Smooth muscle cell (in vitro differentiated cells): ENCODE data around the gene HNRNPL. TPM values are rescaled to one million over a fixed set of nuclear protein-coding genes. Genes with fewer than 3 reads are reported as not detected.

Source experiments
- DNase-seq: peaks from one replicate; lab custom pipeline; 2025; ENCODE audit not compliant: unreplicated experiment; lab: John Stamatoyannopoulos, UW
- H2AFZ ChIP-seq: fragments of 200-600 bp; sonication (generic); 2 replicates; pipeline ENCODE4 v1.6.0; 2016; ENCODE audit warnings: antibody characterized with exemption, low read depth, mild to moderate bottlenecking
- H3F3A ChIP-seq: fragments of 200-600 bp; sonication (generic); 2 replicates; pipeline ENCODE4 v1.6.0; 2017; ENCODE audit warnings: antibody characterized with exemption, low read depth
- H3K27ac ChIP-seq: fragments of 200-600 bp; sonication (generic); 2 replicates; pipeline ENCODE4 v1.5.1; 2016; ENCODE audit warnings: low read depth, mild to moderate bottlenecking
- H3K27me3 ChIP-seq: fragments of 200-600 bp; sonication (generic); 2 replicates; pipeline ENCODE4 v1.6.1; 2016; ENCODE audit warnings: low read depth, mild to moderate bottlenecking
- H3K36me3 ChIP-seq: fragments of 200-600 bp; sonication (generic); 2 replicates; pipeline ENCODE4 v1.5.1; 2016; ENCODE audit warnings: low read depth
- H3K4me1 ChIP-seq: fragments of 200-600 bp; sonication (generic); 2 replicates; pipeline ENCODE4 v1.5.1; 2016; ENCODE audit warnings: low read depth
- H3K4me2 ChIP-seq: fragments of 200-600 bp; sonication (generic); 2 replicates; pipeline ENCODE4 v1.6.0; 2016; ENCODE audit warnings: mild to moderate bottlenecking
- H3K4me3 ChIP-seq: fragments of 200-600 bp; sonication (generic); 2 replicates; pipeline ENCODE4 v1.5.1; 2016; ENCODE audit warnings: mild to moderate bottlenecking
- H3K79me2 ChIP-seq: fragments of 200-600 bp; sonication (generic); 2 replicates; pipeline ENCODE4 v1.6.0; 2016; ENCODE audit warnings: low read depth, mild to moderate bottlenecking
- H3K9ac ChIP-seq: fragments of 200-600 bp; sonication (generic); 2 replicates; pipeline ENCODE4 v1.6.0; 2016; ENCODE audit warnings: low read depth
- H3K9me3 ChIP-seq: fragments of 200-600 bp; sonication (generic); replicated peaks from 2 replicates; pipeline ENCODE4 v1.5.1; 2016; ENCODE audit warnings: low read depth
- H4K20me1 ChIP-seq: fragments of 200-600 bp; sonication (generic); 2 replicates; pipeline ENCODE4 v1.6.0; 2016; ENCODE audit warnings: low read depth
- WGBS: methylation state at CpG from one replicate; pipeline ENCODE4 v1.1.7; 2016; ENCODE audit warnings: low lambda C conversion rate; 5-methylcytosine and 5-hydroxymethylcytosine counted together
- polyA plus RNA-seq: library from polyadenylated mRNA; unstranded; fragments of >200 nt; fragmentation: Nextera tagmentation; extraction: Ambion mirVana; gene quantifications from 2 replicates; pipeline ENCODE4 v1.2.1, GENCODE V29; 2016
- total RNA-seq: library from RNA; depleted of rRNA; stranded (reverse); fragments of >200 nt; gene quantifications from 2 replicates; pipeline ENCODE4 v1.2.3, GENCODE V29; 2014
- TF ChIP-seq, protein P1 (sequence below): fragments of 200-600 bp; sonication (generic); IDR thresholded peaks from 2 replicates; pipeline ENCODE4 v1.5.1; 2017; ENCODE audit warnings: borderline replicate concordance, mild to moderate bottlenecking, antibody characterized with exemption; ENCODE audit not compliant: insufficient read depth, poor library complexity, severe bottlenecking

The HNRNPL gene
- total and polyA plus RNA-seq, 2 experiments from 2014 or later: 158 to 174 TPM

DNA sequence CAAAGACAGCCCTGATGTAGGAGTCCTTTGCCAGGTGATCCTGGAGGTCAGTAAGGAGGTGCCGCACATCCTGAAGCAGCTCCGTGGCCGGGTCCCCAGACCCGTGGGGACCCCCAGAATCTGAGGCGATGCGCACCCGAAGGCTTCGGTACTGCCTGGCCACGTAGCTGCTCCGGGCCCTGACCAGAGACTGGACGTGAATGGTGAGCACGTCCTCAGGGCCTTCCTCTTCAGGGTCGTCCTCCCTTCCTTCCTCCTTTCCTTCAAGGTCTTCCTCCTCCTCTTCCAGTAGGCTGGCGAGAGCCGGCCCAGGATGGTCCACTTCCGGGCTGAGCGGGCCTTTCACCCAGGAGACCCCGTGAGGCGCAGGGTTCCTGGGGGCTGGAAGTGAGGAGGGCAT, 20.8 kb upstream of the HNRNPL start:
- H3F3A ChIP-seq: no peaks in the 10 kb centered on the region
- no peaks in the 10 kb centered on the region for H3K36me3 ChIP-seq
- no peak overlapping the region for H3K27ac ChIP-seq
- H4K20me1 ChIP-seq: no peaks in the 10 kb centered on the region
- no peaks in the 10 kb centered on the region for H3K9me3 ChIP-seq
- H3K4me3 ChIP-seq: no peak overlapping the region
- H3K4me2 ChIP-seq: no peak overlapping the region
- H3K9ac ChIP-seq: no peak overlapping the region
- H3K27me3 ChIP-seq: no peaks in the 10 kb centered on the region
- no peaks in the 10 kb centered on the region for H3K4me1 ChIP-seq
- TF ChIP-seq, protein P1, sequence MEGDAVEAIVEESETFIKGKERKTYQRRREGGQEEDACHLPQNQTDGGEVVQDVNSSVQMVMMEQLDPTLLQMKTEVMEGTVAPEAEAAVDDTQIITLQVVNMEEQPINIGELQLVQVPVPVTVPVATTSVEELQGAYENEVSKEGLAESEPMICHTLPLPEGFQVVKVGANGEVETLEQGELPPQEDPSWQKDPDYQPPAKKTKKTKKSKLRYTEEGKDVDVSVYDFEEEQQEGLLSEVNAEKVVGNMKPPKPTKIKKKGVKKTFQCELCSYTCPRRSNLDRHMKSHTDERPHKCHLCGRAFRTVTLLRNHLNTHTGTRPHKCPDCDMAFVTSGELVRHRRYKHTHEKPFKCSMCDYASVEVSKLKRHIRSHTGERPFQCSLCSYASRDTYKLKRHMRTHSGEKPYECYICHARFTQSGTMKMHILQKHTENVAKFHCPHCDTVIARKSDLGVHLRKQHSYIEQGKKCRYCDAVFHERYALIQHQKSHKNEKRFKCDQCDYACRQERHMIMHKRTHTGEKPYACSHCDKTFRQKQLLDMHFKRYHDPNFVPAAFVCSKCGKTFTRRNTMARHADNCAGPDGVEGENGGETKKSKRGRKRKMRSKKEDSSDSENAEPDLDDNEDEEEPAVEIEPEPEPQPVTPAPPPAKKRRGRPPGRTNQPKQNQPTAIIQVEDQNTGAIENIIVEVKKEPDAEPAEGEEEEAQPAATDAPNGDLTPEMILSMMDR: no peak
- H3K79me2 ChIP-seq: no peaks in the 10 kb centered on the region
- no peak overlapping the region for H2AFZ ChIP-seq
- WGBS: 91% methylated on average over 19 of the region's 19 CpGs
- DNase-seq: no peak

GRCh38 chr19:38869836-38870607, 20.2 kb upstream of the HNRNPL start:
- H3K4me2 ChIP-seq: peak overlapping the region; percentile 88
- H3K79me2 ChIP-seq: no peaks in the 10 kb centered on the region
- peak; percentile 23 for DNase-seq
- peak overlapping the region; percentile 89 for H2AFZ ChIP-seq
- H3F3A ChIP-seq: no peaks in the 10 kb centered on the region
- peak overlapping the region; percentile 36 for H3K4me3 ChIP-seq
- 26% methylated on average over 47 of the region's 62 CpGs for WGBS
- H4K20me1 ChIP-seq: no peaks in the 10 kb centered on the region
- TF ChIP-seq, protein P1: peak; percentile 83
- no peak overlapping the region for H3K9ac ChIP-seq
- no peaks in the 10 kb centered on the region for H3K36me3 ChIP-seq
- no peaks in the 10 kb centered on the region for H3K9me3 ChIP-seq
- H3K27ac ChIP-seq: no peak overlapping the region
- H3K27me3 ChIP-seq: no peaks in the 10 kb centered on the region
- no peaks in the 10 kb centered on the region for H3K4me1 ChIP-seq

DNA sequence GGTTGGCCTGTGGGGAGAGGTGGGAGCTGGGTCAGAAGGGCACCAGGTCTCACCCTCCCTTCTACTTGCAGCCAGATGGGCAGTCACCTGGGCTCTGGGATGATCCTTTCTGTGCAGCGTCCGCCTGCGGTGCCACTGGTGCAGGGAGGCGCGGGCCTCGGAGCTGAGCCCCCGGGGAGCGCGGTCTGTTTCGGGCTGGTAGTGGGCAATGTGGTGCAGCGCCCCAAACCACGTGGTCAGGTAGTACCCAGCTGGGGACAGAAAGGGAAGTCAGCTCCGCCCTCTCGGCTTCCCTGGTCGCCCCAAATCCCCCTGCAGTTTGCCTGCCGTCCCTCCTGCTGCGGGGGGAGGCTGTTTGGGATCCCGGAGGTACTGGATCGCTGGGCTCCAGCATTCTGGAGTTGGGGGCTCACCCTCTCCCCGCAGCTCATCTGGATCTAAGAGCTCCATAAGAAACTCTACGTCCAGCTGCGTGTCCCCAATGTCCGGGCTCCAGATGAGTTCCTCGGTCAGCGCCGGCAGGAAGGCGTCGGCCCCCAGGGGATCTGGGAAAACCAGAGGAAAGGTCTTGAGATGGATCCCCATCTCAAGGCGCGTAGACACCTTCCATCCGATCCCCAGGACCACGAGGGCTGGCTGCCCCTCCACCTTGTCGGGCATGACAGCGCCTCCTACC, 19.5 kb upstream of the HNRNPL start:
- H3K27me3 ChIP-seq: no peaks in the 10 kb centered on the region
- WGBS: 51% methylated on average over 31 of the region's 34 CpGs
- H3K4me1 ChIP-seq: no peaks in the 10 kb centered on the region
- no peaks in the 10 kb centered on the region for H3K36me3 ChIP-seq
- H2AFZ ChIP-seq: peak overlapping the region; percentile 89
- no peak overlapping the region for H3K9ac ChIP-seq
- H3K79me2 ChIP-seq: no peaks in the 10 kb centered on the region
- DNase-seq: no peak
- H3K4me3 ChIP-seq: peak overlapping the region; percentile 36
- TF ChIP-seq, protein P1: no peak
- H3K27ac ChIP-seq: no peak overlapping the region
- H3F3A ChIP-seq: no peaks in the 10 kb centered on the region
- H4K20me1 ChIP-seq: no peaks in the 10 kb centered on the region
- peak overlapping the region; percentile 88 for H3K4me2 ChIP-seq
- no peaks in the 10 kb centered on the region for H3K9me3 ChIP-seq
